GM10266 (cell line): ENCODE data around the gene ANKRD13C.
A peak's percentile ranks its signal among the peaks of the same experiment; 100 is the strongest.

Source experiments
- DNase-seq: peaks from one replicate; pipeline ENCODE4 v3.0.0; 2012; ENCODE audit errors: extremely low spot score
- TF ChIP-seq, protein P1 (sequence below): IDR thresholded peaks from 2 replicates; pipeline ENCODE4 v1.5.1; 2012; ENCODE audit warnings: mild to moderate bottlenecking, low read depth; ENCODE audit not compliant: control insufficient read depth, insufficient read depth; ENCODE audit errors: missing control alignments

Gene ANKRD13C

DNA sequence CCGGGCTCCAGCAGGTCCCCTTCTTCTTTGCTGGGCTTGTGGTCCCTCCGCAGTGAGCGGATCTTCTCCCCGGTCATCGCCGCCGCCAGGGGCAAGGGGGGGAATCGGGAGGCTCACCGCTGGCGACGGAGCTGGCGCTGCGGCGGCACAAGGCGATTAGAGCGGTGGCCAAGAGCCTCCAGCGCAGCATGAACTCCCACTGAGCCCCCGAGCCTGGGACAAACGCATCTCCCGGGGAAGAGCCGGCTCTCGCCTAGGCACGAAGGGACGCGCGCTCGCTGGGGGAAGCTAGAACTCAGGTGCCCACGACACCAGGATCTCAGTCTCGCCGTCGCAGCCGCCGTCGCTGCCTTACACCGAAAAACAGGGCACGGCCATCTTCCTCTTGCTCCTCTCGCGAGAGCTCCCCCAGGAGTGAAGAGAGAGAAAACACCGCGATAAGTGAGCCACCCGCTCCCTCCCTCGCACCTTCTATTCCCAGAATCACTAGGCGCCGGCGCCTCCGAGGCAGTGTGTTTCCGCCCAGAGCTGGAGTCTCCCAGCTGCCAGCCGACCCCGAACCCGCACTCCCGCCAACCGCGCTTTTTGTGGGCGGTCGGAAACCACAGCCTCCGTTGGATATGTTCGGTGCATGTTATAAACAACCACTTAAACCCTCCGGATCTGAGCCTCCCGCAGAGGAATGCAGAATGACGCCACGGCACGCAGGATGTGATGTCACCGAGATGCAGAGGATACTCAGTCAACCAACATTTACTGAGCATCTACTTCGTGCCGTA, at the start of gene ANKRD13C:
TSS of gene ANKRD13C (minus strand) at position 391 of the 779 bp plus-strand sequence. CDS start at position 77, 314 bp downstream.
- peak; percentile 86 for DNase-seq
- TF ChIP-seq, protein P1, sequence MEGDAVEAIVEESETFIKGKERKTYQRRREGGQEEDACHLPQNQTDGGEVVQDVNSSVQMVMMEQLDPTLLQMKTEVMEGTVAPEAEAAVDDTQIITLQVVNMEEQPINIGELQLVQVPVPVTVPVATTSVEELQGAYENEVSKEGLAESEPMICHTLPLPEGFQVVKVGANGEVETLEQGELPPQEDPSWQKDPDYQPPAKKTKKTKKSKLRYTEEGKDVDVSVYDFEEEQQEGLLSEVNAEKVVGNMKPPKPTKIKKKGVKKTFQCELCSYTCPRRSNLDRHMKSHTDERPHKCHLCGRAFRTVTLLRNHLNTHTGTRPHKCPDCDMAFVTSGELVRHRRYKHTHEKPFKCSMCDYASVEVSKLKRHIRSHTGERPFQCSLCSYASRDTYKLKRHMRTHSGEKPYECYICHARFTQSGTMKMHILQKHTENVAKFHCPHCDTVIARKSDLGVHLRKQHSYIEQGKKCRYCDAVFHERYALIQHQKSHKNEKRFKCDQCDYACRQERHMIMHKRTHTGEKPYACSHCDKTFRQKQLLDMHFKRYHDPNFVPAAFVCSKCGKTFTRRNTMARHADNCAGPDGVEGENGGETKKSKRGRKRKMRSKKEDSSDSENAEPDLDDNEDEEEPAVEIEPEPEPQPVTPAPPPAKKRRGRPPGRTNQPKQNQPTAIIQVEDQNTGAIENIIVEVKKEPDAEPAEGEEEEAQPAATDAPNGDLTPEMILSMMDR, result no peak

DNA sequence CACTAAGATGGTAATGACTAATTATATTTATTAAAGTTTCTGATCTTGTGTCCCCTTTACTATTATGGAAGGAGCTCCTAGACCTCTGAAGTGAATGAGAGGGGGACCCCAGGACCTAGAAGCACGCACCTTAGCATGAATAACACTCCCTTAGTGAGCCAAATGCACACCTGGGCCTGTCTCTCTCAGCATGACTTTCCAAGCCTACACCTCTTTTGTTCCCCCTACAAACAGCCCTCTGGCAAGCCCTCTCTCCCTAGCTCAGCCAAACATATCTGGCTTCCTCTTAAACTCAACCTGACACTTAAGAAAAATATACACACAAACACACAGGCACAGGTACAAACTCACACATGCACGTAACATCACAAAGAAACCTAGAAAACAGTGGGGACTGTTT, 49.2 kb upstream of the ANKRD13C start:
- TF ChIP-seq, protein P1, result no peak
- no peak for DNase-seq

GRCh38 chr1:70401974-70402373, 47.5 kb upstream of the ANKRD13C start:
- no peak for DNase-seq
- TF ChIP-seq, protein P1, result no peak

DNA sequence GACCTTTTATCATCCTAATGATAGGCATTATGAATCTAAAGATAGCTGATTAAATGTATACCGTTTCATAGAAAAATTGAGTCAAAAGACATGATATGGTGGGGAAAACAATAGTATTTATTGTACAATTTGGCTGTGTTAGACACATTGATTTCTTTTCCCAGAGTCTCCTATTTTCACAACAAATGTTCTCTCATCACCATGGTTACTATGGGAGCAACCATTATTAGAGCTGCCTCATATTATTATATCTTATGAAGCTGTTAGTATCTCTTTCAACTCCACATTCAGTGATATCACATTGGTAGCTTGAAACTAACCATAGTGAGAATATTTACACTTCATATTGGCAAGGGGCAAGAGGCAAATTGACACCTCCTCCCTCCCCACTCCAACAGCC, 45.8 kb upstream of the ANKRD13C start:
- no peak for DNase-seq
- TF ChIP-seq, protein P1, result no peak

GRCh38 chr1:70397013-70397412, 42.5 kb upstream of the ANKRD13C start:
- DNase-seq, result no peak
- TF ChIP-seq, protein P1, result no peak

GRCh38 chr1:70396607-70397006, 42.1 kb upstream of the ANKRD13C start:
- DNase-seq, result no peak
- TF ChIP-seq, protein P1, result no peak

DNA sequence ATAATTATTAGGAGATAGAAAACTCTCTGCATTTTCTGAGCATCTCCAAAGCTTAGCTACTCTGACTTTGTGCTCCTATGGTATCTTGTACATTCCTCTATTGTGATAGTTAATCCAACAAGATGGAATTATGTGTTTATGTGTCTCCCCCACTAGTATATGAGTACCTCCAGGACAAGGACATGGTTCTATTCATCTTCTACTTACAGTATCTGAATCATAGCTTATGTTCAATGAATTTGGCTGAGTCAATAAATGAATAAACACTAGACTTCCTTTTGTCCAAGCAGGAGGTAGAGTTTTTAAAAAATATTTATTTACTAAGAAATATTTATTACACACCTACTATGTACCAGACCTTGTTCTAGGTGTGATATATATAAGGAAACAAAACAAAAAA, 38.1 kb upstream of the ANKRD13C start:
- TF ChIP-seq, protein P1, result no peak
- no peak for DNase-seq
